HCEC 1CT (cell line): Measurements from ENCODE around the gene GPLD1.
"Not testable (repeated sequence)": the region's sequence is repeated elsewhere in the genome, so short reads cannot be mapped to it uniquely, and the experiment has no call there.

Experiments used
- DNase-seq: peaks from one replicate; pipeline ENCODE4 v3.0.0-alpha.2; 2017

Gene GPLD1, protein sequence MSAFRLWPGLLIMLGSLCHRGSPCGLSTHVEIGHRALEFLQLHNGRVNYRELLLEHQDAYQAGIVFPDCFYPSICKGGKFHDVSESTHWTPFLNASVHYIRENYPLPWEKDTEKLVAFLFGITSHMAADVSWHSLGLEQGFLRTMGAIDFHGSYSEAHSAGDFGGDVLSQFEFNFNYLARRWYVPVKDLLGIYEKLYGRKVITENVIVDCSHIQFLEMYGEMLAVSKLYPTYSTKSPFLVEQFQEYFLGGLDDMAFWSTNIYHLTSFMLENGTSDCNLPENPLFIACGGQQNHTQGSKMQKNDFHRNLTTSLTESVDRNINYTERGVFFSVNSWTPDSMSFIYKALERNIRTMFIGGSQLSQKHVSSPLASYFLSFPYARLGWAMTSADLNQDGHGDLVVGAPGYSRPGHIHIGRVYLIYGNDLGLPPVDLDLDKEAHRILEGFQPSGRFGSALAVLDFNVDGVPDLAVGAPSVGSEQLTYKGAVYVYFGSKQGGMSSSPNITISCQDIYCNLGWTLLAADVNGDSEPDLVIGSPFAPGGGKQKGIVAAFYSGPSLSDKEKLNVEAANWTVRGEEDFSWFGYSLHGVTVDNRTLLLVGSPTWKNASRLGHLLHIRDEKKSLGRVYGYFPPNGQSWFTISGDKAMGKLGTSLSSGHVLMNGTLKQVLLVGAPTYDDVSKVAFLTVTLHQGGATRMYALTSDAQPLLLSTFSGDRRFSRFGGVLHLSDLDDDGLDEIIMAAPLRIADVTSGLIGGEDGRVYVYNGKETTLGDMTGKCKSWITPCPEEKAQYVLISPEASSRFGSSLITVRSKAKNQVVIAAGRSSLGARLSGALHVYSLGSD

GRCh38 chr6:24489470-24489869 is at the start of gene GPLD1:
TSS of gene GPLD1 (minus strand) at chr6:24489578. CDS start at chr6:24489511, 67 bp downstream.
- DNase-seq, result no peak

- no peak for DNase-seq
Observed at GRCh38 chr6:24537771-24538385, 48.5 kb upstream of the GPLD1 start.

- DNase-seq, result no peak
Observed at GRCh38 chr6:24537082-24537699, 47.8 kb upstream of the GPLD1 start.

DNA sequence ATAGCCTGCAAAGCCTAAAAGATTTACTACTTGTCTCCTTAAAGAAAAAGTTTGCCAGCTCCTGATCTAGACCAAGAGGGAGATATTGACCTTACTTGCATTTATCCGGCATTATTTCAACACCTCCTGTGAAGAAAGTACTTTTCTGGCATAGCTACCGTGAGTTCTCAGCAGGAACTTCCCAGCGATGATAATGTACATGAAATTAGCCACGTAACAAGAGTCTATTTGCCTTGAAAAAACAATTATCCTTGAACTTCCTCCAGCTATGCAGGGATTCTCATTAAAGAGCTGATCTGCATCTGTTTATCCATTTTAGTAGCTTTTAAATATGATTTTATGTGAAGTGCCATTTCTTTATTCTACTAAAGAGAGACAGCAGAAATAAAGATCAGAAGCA is 47.1 kb upstream of the GPLD1 start:
- DNase-seq, result no peak

DNA sequence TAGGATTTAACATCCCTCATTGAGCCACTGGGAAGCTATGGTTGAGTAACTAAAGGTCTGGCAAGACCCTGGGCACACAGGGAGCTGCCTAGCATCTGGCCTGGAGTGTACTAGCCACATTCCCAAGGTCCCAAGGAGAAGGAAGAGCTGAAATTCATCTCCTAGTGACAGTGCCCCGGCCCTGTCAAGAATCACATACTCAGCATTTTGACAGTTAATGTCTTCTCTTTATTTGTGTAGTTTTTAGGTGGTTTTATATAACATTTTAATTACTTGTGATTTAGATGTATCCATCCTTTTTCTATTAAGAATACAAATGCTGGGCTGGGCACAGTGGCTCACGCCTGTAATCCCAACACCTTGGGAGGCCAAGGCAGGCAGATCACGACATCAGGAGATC is 45.8 kb upstream of the GPLD1 start:
- no peak for DNase-seq

- no peak for DNase-seq
Observed at GRCh38 chr6:24534329-24534728, 45.0 kb upstream of the GPLD1 start.

DNA sequence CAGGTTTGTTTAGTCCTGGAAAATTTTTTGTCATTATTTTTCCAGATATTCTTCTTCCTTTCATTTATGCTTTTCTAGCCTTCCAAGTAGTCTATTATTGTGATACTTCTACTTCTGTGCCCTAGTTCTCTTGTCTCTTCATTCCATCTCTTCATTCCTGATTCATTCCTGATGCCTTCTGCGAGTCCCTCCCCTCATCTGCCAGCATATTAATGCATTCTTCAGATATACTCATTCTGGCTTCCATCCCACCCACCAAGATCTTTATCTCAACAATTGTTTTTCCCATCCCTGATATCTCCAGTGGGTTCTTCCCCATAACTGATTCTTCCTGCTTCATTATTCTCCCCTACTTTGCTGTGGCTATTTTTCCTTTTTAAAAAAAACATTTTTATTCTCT is 40.6 kb upstream of the GPLD1 start:
- DNase-seq, result no peak

DNA sequence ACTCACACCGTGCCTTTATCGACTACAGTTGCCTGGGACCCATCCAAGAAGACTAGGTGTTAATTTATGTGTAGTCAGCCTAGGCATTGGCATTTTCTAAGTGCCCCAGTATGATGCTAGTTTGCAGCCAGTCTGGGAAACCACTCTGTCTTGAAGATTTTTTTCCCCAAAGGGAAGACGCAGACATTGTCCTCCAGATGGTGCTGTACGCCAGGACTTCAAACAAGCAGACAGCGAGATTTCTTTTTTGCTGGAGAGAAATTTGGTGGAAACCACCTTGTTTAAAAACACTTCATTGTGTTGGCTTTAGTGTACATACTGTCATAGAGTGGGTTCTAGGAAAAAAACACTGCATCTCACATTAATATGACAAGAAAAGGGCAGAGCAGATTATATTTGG is 35.4 kb upstream of the GPLD1 start:
- peak; percentile 41 for DNase-seq

GRCh38 chr6:24524329-24524728 is 35.0 kb upstream of the GPLD1 start:
- DNase-seq, result no peak

DNA sequence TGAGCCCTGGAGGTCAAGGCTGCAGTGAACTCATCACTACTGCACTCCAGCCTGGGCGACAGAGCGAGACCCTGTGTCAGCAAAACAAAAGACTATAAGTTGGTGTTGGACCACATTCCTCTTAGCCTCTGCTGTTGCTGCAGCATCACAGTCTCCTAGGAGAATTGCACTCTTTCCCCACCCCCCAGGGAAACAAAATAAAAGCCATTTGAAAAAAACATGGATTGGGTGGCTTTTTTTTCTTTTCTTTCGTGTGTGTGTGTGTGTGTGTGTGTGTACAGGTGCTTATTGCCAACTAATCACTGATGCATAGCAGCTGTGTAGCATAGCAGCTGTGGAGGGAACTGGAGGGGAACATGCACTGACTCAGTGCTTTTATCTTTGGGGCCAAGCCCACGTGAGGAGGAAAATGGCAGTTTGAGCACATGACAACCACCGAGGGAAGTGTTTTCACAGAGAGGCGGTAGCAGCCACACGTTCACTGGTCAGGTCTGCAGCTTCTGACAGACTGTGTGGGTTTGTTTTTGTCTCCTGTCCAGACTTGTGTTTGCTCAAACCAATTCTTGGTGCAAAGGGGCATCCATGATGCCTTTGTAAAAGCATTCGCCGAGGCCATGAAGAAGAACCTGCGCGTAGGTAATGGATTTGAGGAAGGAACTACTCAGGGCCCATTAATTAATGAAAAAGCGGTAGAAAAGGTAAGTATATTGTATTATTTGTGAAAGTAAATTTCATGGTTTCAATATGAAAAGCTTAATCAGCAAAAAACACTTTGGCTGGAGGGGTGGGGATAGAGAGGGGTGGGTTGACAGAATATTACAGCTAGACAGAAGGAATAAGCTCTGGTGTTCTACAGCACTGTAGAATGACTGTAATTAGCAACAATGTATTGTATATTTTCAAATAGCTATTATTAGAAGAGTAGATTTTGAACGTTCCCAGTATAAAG is 33.1 kb upstream of the GPLD1 start:
- DNase-seq, result no peak

DNA sequence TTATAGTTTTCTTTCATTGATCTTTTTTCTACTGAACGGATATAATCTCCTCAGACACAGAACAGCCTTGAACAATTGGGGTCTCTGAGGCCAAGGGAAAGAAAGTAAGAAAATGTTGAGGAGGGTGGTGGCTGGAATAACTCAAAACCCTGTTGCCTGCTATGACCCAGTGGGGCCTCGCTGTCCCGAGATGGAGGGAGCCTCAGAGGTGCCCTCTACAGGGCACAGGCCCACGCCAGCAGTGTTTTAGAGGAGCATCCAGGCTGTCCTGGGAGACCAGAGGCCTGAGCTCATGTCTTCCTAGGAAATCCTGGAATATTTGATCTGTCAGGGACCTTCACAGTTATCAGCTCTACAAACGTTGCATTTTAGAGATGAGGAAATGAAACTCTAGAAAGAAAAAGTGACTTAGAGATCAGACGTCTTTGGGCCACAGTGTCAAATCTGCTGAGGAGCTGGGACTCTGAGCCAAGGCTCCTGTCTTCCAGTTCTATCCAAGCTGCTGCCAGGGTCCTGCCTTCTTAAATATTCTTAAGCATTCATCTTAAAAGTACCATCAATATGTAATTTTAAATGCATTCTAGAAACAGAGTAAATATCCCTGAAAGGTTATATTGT is 31.7 kb upstream of the GPLD1 start:
- DNase-seq, result peak; percentile 52

DNA sequence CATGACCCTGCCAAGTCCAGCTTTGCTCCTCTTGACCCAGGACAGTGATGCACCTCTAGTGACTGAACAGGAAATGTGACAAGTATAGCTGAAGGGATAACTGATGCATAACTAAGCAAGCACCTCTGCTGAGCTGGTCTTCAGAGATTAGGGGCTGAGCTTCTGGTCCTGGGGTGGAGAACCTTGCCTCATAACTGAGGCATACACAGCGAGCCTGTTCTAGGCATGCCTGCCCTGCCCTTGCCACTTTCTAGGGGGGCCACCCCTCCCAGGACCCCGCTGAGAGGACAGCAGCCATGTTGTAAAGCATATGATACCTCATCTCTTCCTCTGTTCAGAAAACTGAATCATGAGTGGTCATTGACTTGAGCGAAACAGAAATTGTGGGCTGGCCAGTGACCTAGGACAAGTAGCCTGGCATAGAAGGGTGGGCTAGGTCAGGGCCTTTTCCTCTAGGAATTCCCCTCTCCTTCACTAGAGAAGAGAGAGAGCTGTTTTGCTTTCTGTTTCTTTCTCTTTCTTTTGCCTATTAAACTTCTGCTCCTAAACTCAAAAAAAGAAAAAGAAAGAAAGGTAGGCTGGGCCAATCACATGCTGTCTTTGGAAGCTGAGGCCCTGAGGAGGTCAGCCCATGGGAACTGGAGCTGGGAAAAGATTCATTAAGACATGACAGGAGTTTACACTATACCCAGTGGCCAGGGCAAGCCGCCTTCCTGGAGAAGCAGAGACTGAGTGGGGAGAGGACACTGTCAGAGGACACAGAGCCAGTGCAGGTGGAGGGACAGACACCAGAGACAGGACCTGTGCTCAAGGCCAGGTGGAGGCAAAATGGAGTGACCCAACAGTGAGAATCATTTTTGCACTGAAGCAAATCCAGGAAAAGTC is 28.5 kb upstream of the GPLD1 start:
- DNase-seq, result no peak

DNA sequence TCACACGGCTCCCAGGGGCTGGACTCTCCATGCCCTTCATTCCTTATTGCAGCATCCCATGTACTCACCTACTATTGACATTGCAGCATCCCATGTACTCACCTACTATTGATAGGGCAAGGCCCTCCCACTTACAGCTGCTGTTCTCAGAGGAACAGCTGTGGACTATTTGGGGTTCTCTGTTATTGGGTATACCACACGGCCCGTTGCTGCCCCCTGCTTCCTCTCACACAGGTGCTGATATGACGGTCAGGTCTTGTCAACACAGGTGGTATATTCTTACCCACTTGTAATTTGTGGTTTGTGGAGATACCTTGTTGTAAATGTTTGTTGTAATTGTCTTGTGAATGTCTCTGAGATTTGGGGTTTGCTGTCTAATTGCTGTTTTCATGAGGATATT is 24.2 kb upstream of the GPLD1 start:
- DNase-seq, result no peak

GRCh38 chr6:24511976-24512375 is 22.6 kb upstream of the GPLD1 start:
- not testable (repeated sequence) for DNase-seq

DNA sequence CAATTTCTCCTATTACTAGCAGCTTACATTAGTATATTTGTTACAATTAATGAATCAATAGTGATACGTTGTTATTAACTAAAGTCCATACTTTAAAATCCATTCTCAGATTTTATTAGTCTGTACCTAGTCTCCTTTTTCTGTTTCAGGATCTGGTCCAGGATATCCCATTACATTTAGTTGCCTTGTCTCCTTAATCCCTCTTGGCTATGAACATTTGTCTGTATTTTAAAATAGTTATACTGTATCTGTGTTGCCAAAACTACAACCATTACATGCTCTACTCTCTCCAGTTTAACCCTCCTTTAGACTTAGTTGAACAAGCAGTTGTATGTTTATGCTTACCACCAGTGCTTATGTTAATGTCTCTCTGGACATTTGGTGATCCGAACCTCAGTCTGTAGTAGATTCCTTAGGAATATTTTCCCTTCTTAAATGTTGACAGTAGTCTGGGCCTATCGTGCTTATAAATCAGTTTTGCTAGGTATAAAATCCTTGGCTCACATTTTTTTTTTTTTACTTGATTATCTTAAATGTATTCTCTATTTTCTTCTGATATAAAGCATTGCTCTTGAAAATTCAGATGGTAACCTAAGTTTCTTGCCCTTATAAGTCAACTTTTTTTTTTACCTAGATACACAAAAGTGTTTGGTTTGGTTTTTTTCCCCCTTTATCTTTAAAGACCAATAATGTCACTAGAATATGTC is 17.6 kb upstream of the GPLD1 start:
- no peak for DNase-seq

DNA sequence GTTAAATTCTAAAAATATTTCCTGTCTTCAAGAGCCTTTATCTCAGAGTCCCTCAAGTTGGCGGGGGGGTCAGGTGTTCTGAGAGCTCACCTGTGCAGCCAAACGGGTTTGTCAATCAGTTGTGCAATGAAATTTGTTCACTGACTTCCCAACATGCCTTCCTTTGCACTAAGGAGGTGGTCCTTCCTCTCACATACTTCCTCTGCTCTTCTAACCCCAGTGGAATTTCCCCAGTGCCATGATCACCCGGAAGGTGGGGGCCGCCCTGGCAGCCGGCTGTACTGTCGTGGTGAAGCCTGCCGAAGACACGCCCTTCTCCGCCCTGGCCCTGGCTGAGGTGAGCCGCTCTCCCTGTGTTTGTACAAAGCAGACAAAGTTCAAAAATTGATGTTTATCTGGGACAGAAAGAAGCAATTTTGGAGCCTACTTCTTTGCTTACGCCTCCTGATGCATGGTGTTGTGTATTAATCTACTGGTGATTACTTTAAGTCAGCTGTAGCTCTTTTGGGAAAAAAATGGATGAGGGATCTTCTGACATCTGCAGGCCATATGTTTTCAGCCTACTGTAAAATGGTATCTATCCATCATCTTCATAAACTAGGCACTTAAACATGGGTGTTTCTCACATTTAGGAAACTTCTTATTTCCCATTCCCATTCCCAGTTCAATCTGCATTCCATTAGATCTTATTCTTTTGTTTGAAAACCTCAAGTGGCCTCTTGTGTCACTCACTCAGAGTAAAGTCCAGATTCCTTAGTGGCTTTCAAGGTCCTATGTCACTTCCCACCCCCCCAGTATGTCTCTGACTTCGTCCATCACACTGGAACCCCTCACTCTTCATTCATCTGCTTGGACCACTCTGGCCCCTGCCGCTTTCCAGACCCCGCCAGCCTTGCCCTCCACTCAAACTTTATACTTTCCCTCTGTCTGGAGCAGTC is 15.5 kb upstream of the GPLD1 start:
- no peak for DNase-seq

DNA sequence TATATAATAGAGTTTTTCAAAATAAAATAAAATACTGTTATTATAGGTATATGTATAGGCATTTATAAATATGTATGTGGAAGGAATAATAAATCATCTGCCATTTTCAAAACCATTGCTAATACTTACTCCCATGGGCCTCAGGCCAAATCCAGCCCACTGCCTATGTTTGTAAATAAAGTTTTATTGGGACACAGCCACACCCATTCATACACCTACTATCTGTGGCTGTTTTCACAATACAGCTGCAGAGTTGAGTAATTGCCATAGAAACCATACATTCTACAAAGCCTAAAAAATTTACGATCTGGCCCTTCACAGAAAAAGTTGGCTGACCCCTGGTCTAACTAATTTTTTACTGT is 14.9 kb upstream of the GPLD1 start:
- no peak for DNase-seq

DNA sequence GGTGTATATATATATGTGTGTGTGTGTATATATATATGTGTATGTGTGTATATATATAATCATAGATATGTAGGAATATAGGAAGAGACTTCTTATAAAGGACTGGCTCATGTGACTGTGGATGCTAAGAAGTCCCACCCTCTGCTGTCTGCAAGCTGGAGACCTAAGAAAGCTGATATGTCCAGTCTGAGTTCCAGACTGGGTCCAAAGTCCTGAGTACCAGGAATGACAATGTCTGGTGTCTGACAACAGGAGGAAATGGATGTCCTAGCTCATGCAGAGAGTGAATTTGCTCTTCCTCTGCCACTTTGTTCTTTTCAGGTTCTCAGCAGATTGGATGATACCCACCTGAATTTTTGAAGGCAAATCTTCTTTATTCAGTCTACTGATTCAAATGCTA is 12.5 kb upstream of the GPLD1 start:
- DNase-seq, result no peak

- DNase-seq, result no peak
Observed at GRCh38 chr6:24501374-24501773, 12.0 kb upstream of the GPLD1 start.
